GM19238 (cell line): ENCODE results near the gene SLC16A7.

Experiments used
- DNase-seq: peaks from one replicate; pipeline ENCODE4 v3.0.0; 2011; ENCODE audit warnings: low spot score; ENCODE audit not compliant: insufficient read length

SLC16A7 gene

GRCh38 chr12:59664495-59664894 lies 68.7 kb downstream of the SLC16A7 start:
- no peak for DNase-seq

GRCh38 chr12:59665701-59666100 lies 69.9 kb downstream of the SLC16A7 start:
- no peak for DNase-seq

GRCh38 chr12:59668674-59669073 lies 72.8 kb downstream of the SLC16A7 start:
- DNase-seq = no peak

- no peak for DNase-seq
Observed at GRCh38 chr12:59672273-59672672, 76.4 kb downstream of the SLC16A7 start.

GRCh38 chr12:59675461-59675860 lies 79.6 kb downstream of the SLC16A7 start:
- DNase-seq = no peak

GRCh38 chr12:59677857-59678256 lies 82.0 kb downstream of the SLC16A7 start:
- DNase-seq = no peak

GRCh38 chr12:59678759-59679411 lies 83.1 kb downstream of the SLC16A7 start:
- DNase-seq = no peak

GRCh38 chr12:59689776-59690175 lies 93.9 kb downstream of the SLC16A7 start:
- DNase-seq = no peak

GRCh38 chr12:59695379-59695778 lies 99.5 kb downstream of the SLC16A7 start:
- DNase-seq = no peak

GRCh38 chr12:59698600-59698999 lies 102.8 kb downstream of the SLC16A7 start:
- DNase-seq = no peak

GRCh38 chr12:59699421-59700152 lies 103.8 kb downstream of the SLC16A7 start:
- no peak for DNase-seq

- DNase-seq = no peak
Observed at GRCh38 chr12:59700153-59700450, 104.3 kb downstream of the SLC16A7 start.

GRCh38 chr12:59708064-59708463 lies 112.2 kb downstream of the SLC16A7 start:
- DNase-seq = no peak

- DNase-seq = no peak
Observed at GRCh38 chr12:59708484-59708883, 112.7 kb downstream of the SLC16A7 start.

GRCh38 chr12:59710004-59710628 lies 114.3 kb downstream of the SLC16A7 start:
- DNase-seq = no peak

GRCh38 chr12:59710964-59711363 lies 115.1 kb downstream of the SLC16A7 start:
- no peak for DNase-seq

GRCh38 chr12:59715434-59715833 lies 119.6 kb downstream of the SLC16A7 start:
- DNase-seq = no peak

GRCh38 chr12:59716043-59716442 lies 120.2 kb downstream of the SLC16A7 start:
- DNase-seq = no peak

- no peak for DNase-seq
Observed at GRCh38 chr12:59717436-59717835, 121.6 kb downstream of the SLC16A7 start.

GRCh38 chr12:59719701-59720100 lies 123.9 kb downstream of the SLC16A7 start:
- DNase-seq = no peak

- DNase-seq = no peak
Observed at GRCh38 chr12:59723520-59723919, 127.7 kb downstream of the SLC16A7 start.

- no peak for DNase-seq
Observed at GRCh38 chr12:59724011-59724695, 128.3 kb downstream of the SLC16A7 start.
